WTC11 (cell line): ENCODE measurements around the gene CD80. TPM values are rescaled to one million over a fixed set of nuclear protein-coding genes. Genes with fewer than 3 reads are reported as not detected.

Experiments
- ATAC-seq: fragments of 200-7000 bp; cut with Tn5 transposase; 2 replicates; pipeline ENCODE4 v1.10.0; 2021; ENCODE audit warnings: mild to moderate bottlenecking, moderate library complexity
- CTCF ChIA-PET: fragments of 300-600 bp; sonication (Branson Sonifier 250); formaldehyde crosslinking; loops from one replicate; lab custom pipeline; 2021; ENCODE audit warnings: antibody characterized with exemption; lab: Charles Lee
- POLR2A ChIA-PET: fragments of 350-600 bp; sonication (Branson Sonifier 250); formaldehyde crosslinking; loops from one replicate; lab custom pipeline; 2021; ENCODE audit warnings: antibody characterized with exemption; lab: Charles Lee
- DNase-seq: peaks from one replicate; pipeline ENCODE4 v3.0.0; 2021; ENCODE audit warnings: low spot score
- H3K27ac Mint-ChIP-seq: 2 replicates; pipeline ENCODE4 v1.8.0; 2021; ENCODE audit warnings: mixed read lengths
- H3K27me3 Mint-ChIP-seq: 2 replicates; pipeline ENCODE4 v1.8.0; 2021; ENCODE audit warnings: low read depth, mild to moderate bottlenecking, moderate library complexity, mixed read lengths
- H3K36me3 Mint-ChIP-seq: 2 replicates; pipeline ENCODE4 v1.8.0; 2021; ENCODE audit warnings: mixed read lengths
- H3K4me1 Mint-ChIP-seq: 2 replicates; pipeline ENCODE4 v1.8.0; 2022; ENCODE audit warnings: mixed read lengths
- H3K4me3 Mint-ChIP-seq: 2 replicates; pipeline ENCODE4 v1.8.0; 2021; ENCODE audit warnings: mild to moderate bottlenecking, moderate library complexity, mixed read lengths
- H3K9me3 Mint-ChIP-seq: 2 replicates; pipeline ENCODE4 v1.8.0; 2021; ENCODE audit warnings: mixed read lengths
- ETV6 ChIP-seq: sonication (generic); formaldehyde crosslinking; IDR thresholded peaks from 2 replicates; pipeline ENCODE4 v1.8.1; 2022; ENCODE audit warnings: mild to moderate bottlenecking, missing genetic modification reagents
- FOXK1 ChIP-seq: sonication (generic); formaldehyde crosslinking; IDR thresholded peaks from 2 replicates; pipeline ENCODE4 v1.8.0; 2022; ENCODE audit warnings: mild to moderate bottlenecking, moderate library complexity, missing genetic modification reagents
- GABPB1 ChIP-seq: sonication (generic); formaldehyde crosslinking; IDR thresholded peaks from 2 replicates; pipeline ENCODE4 v1.8.1; 2023; ENCODE audit warnings: mild to moderate bottlenecking, missing genetic modification reagents
- IRF2 ChIP-seq: sonication (generic); formaldehyde crosslinking; IDR thresholded peaks from 2 replicates; pipeline ENCODE4 v1.8.0; 2022; ENCODE audit warnings: low read depth, missing genetic modification reagents, borderline replicate concordance
- KAT7 ChIP-seq: sonication (generic); formaldehyde crosslinking; IDR thresholded peaks from 2 replicates; pipeline ENCODE4 v1.8.1; 2023; ENCODE audit warnings: missing genetic modification reagents, mild to moderate bottlenecking, borderline replicate concordance
- NFATC4 ChIP-seq: fragments of 250-450 bp; sonication (Bioruptor Pico); IDR thresholded peaks from 2 replicates; pipeline ENCODE4 v1.9.0; 2021; ENCODE audit warnings: mild to moderate bottlenecking
- TCF7 ChIP-seq: sonication (generic); formaldehyde crosslinking; IDR thresholded peaks from 2 replicates; pipeline ENCODE4 v1.8.0; 2022; ENCODE audit warnings: mild to moderate bottlenecking, low read depth, missing genetic modification reagents, moderate library complexity
- TEAD4 ChIP-seq: sonication (generic); formaldehyde crosslinking; IDR thresholded peaks from 2 replicates; pipeline ENCODE4 v1.8.0; 2022; ENCODE audit warnings: mild to moderate bottlenecking, missing genetic modification reagents
- ZBTB43 ChIP-seq: sonication (generic); formaldehyde crosslinking; IDR thresholded peaks from 2 replicates; pipeline ENCODE4 v1.8.1; 2023; ENCODE audit warnings: mild to moderate bottlenecking, missing genetic modification reagents
- ZNF219 ChIP-seq: sonication (generic); formaldehyde crosslinking; IDR thresholded peaks from 2 replicates; pipeline ENCODE4 v1.8.0; 2023; ENCODE audit warnings: missing genetic modification reagents, mild to moderate bottlenecking, borderline replicate concordance
- ZNF263 ChIP-seq: sonication (generic); formaldehyde crosslinking; IDR thresholded peaks from 2 replicates; pipeline ENCODE4 v1.8.1; 2022; ENCODE audit warnings: low read depth, mild to moderate bottlenecking, moderate library complexity, missing genetic modification reagents
- ZNF317 ChIP-seq: sonication (generic); formaldehyde crosslinking; IDR thresholded peaks from 2 replicates; pipeline ENCODE4 v1.8.1; 2023; ENCODE audit warnings: low read depth, mild to moderate bottlenecking, moderate library complexity, missing genetic modification reagents, borderline replicate concordance
- ZNF396 ChIP-seq: fragments of 250-450 bp; sonication (Bioruptor Pico); IDR thresholded peaks from 2 replicates; pipeline ENCODE4 v1.8.0; 2021; ENCODE audit warnings: mild to moderate bottlenecking, moderate library complexity, borderline replicate concordance
- total RNA-seq: library from RNA; stranded (reverse); gene quantifications from 3 replicates; pipeline ENCODE4 v1.2.3, GENCODE V29; 2021
- TF ChIP-seq, protein P1 (sequence below): sonication (generic); formaldehyde crosslinking; conservative IDR thresholded peaks from 2 replicates; pipeline ENCODE4 v1.8.1; 2022; ENCODE audit warnings: mild to moderate bottlenecking, missing genetic modification reagents
- TF ChIP-seq, protein P2 (sequence below): sonication (generic); formaldehyde crosslinking; IDR thresholded peaks from 2 replicates; pipeline ENCODE4 v1.8.1; 2023; ENCODE audit warnings: mild to moderate bottlenecking, missing genetic modification reagents, moderate library complexity
- TF ChIP-seq, protein P3 (sequence below): sonication (generic); formaldehyde crosslinking; IDR thresholded peaks from 2 replicates; pipeline ENCODE4 v1.8.0; 2022; ENCODE audit warnings: mild to moderate bottlenecking, missing genetic modification reagents
- TF ChIP-seq, protein P4 (sequence below): fragments of 250-450 bp; sonication (Bioruptor Pico); conservative IDR thresholded peaks from 2 replicates; pipeline ENCODE4 v1.9.0; 2021; ENCODE audit warnings: mild to moderate bottlenecking
- TF ChIP-seq, protein P5 (sequence below): sonication (generic); formaldehyde crosslinking; IDR thresholded peaks from 2 replicates; pipeline ENCODE4 v1.8.1; 2022; ENCODE audit warnings: low read depth, missing genetic modification reagents, borderline replicate concordance
- TF ChIP-seq, protein P6 (sequence below): sonication (generic); formaldehyde crosslinking; IDR thresholded peaks from 2 replicates; pipeline ENCODE4 v1.8.1; 2022; ENCODE audit warnings: low read depth, mild to moderate bottlenecking, moderate library complexity, missing genetic modification reagents, borderline replicate concordance
- TF ChIP-seq, protein P7 (sequence below): sonication (generic); formaldehyde crosslinking; IDR thresholded peaks from 2 replicates; pipeline ENCODE4 v1.8.0; 2022; ENCODE audit warnings: mild to moderate bottlenecking, missing genetic modification reagents

The CD80 gene
- total RNA-seq, 1 experiment from 2014 or later = 0.24 TPM

DNA sequence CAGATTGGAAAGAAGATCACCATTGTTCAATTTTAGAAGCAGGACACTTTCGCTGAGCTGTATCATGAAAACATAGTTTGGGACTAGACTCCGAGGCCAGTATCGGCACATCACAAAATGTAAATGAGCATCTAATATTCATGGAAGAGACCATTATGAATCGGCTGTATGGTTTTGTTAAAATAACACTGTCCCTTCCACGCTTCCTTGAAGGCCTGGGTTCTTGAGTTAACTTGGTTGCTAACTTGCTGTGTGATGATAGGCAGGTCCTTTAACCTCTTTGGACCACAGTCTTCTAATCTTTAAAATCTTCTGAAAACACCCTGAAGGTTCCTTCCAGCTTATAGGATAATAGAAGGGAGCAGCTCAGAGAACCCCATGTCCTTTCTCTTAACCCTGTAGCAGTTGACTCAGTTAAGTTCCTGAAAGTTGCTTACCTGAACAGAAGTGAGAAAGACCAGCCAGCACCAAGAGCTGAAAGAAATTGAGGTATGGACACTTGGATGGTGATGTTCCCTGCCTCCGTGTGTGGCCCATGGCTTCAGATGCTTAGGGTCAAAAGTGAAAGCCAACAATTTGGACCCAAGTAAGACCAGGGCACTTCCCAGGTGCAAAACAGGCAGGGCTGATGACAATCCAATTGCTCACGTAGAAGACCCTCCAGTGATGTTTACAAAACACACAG, 2.1 kb downstream of the CD80 start:
- H3K36me3 Mint-ChIP-seq = no peaks in the 10 kb centered on the region
- no peak overlapping the region for H3K27ac Mint-ChIP-seq
- no peaks in the 10 kb centered on the region for H3K9me3 Mint-ChIP-seq
- ChIA-PET POLR2A (no interaction called here), CTCF (no interaction called here)
- no peak overlapping the region for H3K4me3 Mint-ChIP-seq
- TF ChIP-seq ZNF263 (CRISPR knock-in tag) (no peak), GABPB1 (CRISPR knock-in tag) (no peak), ETV6 (CRISPR knock-in tag) (no peak), TCF7 (CRISPR knock-in tag) (no peak), ZNF396 (no peak), ZBTB43 (no peak), NFATC4 (CRISPR knock-in tag) (no peak), KAT7 (CRISPR knock-in tag) (no peak), ZNF317 (no peak), ZNF219 (CRISPR knock-in tag) (no peak), FOXK1 (CRISPR knock-in tag) (no peak), TEAD4 (no peak), IRF2 (CRISPR knock-in tag) (no peak)
- TF ChIP-seq, protein P1, sequence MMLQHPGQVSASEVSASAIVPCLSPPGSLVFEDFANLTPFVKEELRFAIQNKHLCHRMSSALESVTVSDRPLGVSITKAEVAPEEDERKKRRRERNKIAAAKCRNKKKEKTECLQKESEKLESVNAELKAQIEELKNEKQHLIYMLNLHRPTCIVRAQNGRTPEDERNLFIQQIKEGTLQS (CRISPR knock-in tag) = no peak
- TF ChIP-seq, protein P2, sequence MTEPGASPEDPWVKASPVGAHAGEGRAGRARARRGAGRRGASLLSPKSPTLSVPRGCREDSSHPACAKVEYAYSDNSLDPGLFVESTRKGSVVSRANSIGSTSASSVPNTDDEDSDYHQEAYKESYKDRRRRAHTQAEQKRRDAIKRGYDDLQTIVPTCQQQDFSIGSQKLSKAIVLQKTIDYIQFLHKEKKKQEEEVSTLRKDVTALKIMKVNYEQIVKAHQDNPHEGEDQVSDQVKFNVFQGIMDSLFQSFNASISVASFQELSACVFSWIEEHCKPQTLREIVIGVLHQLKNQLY (CRISPR knock-in tag) = no peak
- TF ChIP-seq, protein P3, sequence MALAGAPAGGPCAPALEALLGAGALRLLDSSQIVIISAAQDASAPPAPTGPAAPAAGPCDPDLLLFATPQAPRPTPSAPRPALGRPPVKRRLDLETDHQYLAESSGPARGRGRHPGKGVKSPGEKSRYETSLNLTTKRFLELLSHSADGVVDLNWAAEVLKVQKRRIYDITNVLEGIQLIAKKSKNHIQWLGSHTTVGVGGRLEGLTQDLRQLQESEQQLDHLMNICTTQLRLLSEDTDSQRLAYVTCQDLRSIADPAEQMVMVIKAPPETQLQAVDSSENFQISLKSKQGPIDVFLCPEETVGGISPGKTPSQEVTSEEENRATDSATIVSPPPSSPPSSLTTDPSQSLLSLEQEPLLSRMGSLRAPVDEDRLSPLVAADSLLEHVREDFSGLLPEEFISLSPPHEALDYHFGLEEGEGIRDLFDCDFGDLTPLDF (CRISPR knock-in tag) = no peak
- TF ChIP-seq, protein P4, sequence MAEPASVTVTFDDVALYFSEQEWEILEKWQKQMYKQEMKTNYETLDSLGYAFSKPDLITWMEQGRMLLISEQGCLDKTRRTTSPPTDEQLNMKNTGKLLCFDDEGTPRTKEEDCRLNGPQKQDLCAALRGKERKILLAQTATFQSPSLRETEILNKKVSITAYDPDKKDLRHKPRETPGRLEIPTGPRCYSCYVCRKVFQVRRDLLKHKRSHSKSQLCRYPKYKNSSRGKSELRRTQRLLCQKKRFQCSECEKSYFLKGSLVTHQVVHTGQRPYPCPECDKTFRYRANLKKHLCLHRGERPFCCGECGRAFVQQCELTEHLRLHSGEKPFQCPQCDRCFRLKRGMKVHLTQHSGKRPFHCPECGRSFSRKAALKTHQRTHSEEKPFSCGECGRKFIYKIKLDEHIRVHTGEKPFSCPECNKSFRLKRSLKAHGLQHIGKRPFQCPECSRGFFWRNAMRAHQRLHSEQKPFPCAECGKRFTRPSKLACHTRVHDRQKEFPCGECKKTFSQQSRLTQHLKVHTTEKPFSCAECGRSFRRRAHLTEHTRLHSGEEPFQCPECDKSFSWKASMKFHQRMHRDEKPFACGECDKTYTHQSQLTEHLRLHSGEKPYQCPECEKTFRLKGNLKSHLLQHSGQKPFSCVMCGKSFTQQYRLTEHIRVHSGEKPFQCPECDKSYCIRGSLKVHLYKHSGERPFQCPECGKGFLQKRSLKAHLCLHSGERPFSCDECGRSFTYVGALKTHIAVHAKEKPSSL = no peak
- TF ChIP-seq, protein P5, sequence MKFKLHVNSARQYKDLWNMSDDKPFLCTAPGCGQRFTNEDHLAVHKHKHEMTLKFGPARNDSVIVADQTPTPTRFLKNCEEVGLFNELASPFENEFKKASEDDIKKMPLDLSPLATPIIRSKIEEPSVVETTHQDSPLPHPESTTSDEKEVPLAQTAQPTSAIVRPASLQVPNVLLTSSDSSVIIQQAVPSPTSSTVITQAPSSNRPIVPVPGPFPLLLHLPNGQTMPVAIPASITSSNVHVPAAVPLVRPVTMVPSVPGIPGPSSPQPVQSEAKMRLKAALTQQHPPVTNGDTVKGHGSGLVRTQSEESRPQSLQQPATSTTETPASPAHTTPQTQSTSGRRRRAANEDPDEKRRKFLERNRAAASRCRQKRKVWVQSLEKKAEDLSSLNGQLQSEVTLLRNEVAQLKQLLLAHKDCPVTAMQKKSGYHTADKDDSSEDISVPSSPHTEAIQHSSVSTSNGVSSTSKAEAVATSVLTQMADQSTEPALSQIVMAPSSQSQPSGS (CRISPR knock-in tag) = no peak
- TF ChIP-seq, protein P6, sequence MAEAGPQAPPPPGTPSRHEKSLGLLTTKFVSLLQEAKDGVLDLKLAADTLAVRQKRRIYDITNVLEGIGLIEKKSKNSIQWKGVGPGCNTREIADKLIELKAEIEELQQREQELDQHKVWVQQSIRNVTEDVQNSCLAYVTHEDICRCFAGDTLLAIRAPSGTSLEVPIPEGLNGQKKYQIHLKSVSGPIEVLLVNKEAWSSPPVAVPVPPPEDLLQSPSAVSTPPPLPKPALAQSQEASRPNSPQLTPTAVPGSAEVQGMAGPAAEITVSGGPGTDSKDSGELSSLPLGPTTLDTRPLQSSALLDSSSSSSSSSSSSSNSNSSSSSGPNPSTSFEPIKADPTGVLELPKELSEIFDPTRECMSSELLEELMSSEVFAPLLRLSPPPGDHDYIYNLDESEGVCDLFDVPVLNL (CRISPR knock-in tag) = no peak
- TF ChIP-seq, protein P7, sequence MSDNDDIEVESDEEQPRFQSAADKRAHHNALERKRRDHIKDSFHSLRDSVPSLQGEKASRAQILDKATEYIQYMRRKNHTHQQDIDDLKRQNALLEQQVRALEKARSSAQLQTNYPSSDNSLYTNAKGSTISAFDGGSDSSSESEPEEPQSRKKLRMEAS = no peak
- H3K4me1 Mint-ChIP-seq = peaks cover 9% of the 10 kb centered on the region; the same call in 1 of the 2 replicates
- DNase-seq = no peak
- H3K27me3 Mint-ChIP-seq = no peaks in the 10 kb centered on the region; the same call in 1 of the 2 replicates
- no peak for ATAC-seq
